CD14-positive monocyte (primary cell): ENCODE measurements around the gene INSL4. TPM values are rescaled to one million over a fixed set of nuclear protein-coding genes. Genes with fewer than 3 reads are reported as not detected.

ENCODE experiments used
- DNase-seq, 3 donors: peaks; one replicate each; pipeline ENCODE4 v3.0.0-alpha.2; 2011 to 2022
- H2AFZ ChIP-seq: 2 replicates; pipeline ENCODE4 v1.6.0; 2012; ENCODE audit warnings: mild to moderate bottlenecking, low read depth, low read length, inconsistent platforms; ENCODE audit not compliant: insufficient read depth, poor library complexity, severe bottlenecking
- H3K27ac ChIP-seq, 2 donors: 1 replicate in 1 of 2; 2 replicates in 1 of 2; pipeline ENCODE4 v1.5.1; 2012 to 2013; ENCODE audit warnings: low read length in 2 of 2, control low read depth in 1 of 2, inconsistent platforms in 1 of 2, low read depth in 1 of 2, mild to moderate bottlenecking in 1 of 2
- H3K27me3 ChIP-seq, 2 donors: one replicate each; pipeline versions ENCODE4 v1.6.0 to v1.6.1; 2011 to 2013; ENCODE audit warnings: low read length in 2 of 2; ENCODE audit not compliant: control insufficient read depth in 2 of 2, insufficient read depth in 2 of 2
- H3K36me3 ChIP-seq, 2 donors: replicated peaks in 1 of 2; 1 replicate in 1 of 2; 2 replicates in 1 of 2; pipeline versions ENCODE4 v1.5.1 to v1.6.1; 2012 to 2013; ENCODE audit warnings: low read length in 2 of 2, control low read depth in 1 of 2, inconsistent platforms in 1 of 2, mild to moderate bottlenecking in 1 of 2; ENCODE audit not compliant: insufficient read depth in 2 of 2, control insufficient read depth in 1 of 2
- H3K4me1 ChIP-seq, 2 donors: 1 replicate in 1 of 2; 2 replicates in 1 of 2; pipeline versions ENCODE4 v1.5.1 to v1.6.1; 2012 to 2013; ENCODE audit warnings: low read length in 2 of 2, control low read depth in 1 of 2, inconsistent platforms in 1 of 2, mild to moderate bottlenecking in 1 of 2, moderate library complexity in 1 of 2; ENCODE audit not compliant: insufficient read depth in 2 of 2, control insufficient read depth in 1 of 2
- H3K4me2 ChIP-seq: replicated peaks from 2 replicates; pipeline ENCODE3; 2012; ENCODE audit warnings: low read length, moderate library complexity, mild to moderate bottlenecking; ENCODE audit not compliant: poor library complexity, severe bottlenecking; ENCODE audit errors: extremely low read depth
- H3K4me3 ChIP-seq, 3 experiments: fragments of 200-600 bp in 1 of 3; sonication (generic) in 1 of 3; replicated peaks in 1 of 3; 1 replicate in 2 of 3; 2 replicates in 1 of 3; pipeline ENCODE4 v1.5.1; 2011 to 2013; ENCODE audit warnings: low read length in 3 of 3, mild to moderate bottlenecking in 3 of 3, control low read depth in 2 of 3, low read depth in 2 of 3, inconsistent platforms in 1 of 3, moderate library complexity in 1 of 3
- H3K79me2 ChIP-seq: 2 replicates; pipeline ENCODE4 v1.6.0; 2012; ENCODE audit warnings: mild to moderate bottlenecking, control low read depth, inconsistent platforms, low read length, moderate library complexity; ENCODE audit not compliant: insufficient read depth
- H3K9ac ChIP-seq: 2 replicates; pipeline ENCODE4 v1.6.0; 2017; ENCODE audit warnings: low read length, mild to moderate bottlenecking; ENCODE audit not compliant: insufficient read depth, poor library complexity, severe bottlenecking
- H3K9me3 ChIP-seq, 2 donors: replicated peaks in 1 of 2; 1 replicate in 1 of 2; 2 replicates in 1 of 2; pipeline versions ENCODE4 v1.5.1 to v1.6.1; 2012 to 2013; ENCODE audit warnings: low read length in 2 of 2, control low read depth in 1 of 2; ENCODE audit not compliant: control insufficient read depth in 1 of 2, insufficient read depth in 1 of 2
- H4K20me1 ChIP-seq: 2 replicates; pipeline ENCODE4 v1.6.0; 2012; ENCODE audit warnings: mild to moderate bottlenecking, low read length, control low read depth, moderate library complexity; ENCODE audit not compliant: insufficient read depth
- H3K27ac Mint-ChIP-seq, 7 donors: one replicate each; pipeline ENCODE4 v1.8.0; 2020; ENCODE audit warnings: mild to moderate bottlenecking in 7 of 7, mixed read lengths in 7 of 7, moderate library complexity in 6 of 7, inconsistent platforms in 2 of 7
- H3K27me3 Mint-ChIP-seq, 3 donors: one replicate each; pipeline ENCODE4 v1.8.0; 2021 to 2022; ENCODE audit warnings: low read depth in 3 of 3, mild to moderate bottlenecking in 3 of 3, mixed read lengths in 3 of 3, moderate library complexity in 3 of 3, inconsistent platforms in 1 of 3
- H3K36me3 Mint-ChIP-seq, 2 donors: one replicate each; pipeline ENCODE4 v1.8.0; 2020; ENCODE audit warnings: mixed read lengths in 2 of 2, inconsistent platforms in 1 of 2, mild to moderate bottlenecking in 1 of 2
- H3K4me1 Mint-ChIP-seq: one replicate; pipeline ENCODE4 v1.8.0; 2020; ENCODE audit warnings: mild to moderate bottlenecking, mixed read lengths
- H3K4me3 Mint-ChIP-seq, 2 donors: one replicate each; pipeline ENCODE4 v1.8.0; 2020; ENCODE audit warnings: mild to moderate bottlenecking in 2 of 2, mixed read lengths in 2 of 2, moderate library complexity in 1 of 2
- H3K9me3 Mint-ChIP-seq, 7 donors: one replicate each; pipeline ENCODE4 v1.8.0; 2020 to 2022; ENCODE audit warnings: mixed read lengths in 7 of 7, mild to moderate bottlenecking in 6 of 7, moderate library complexity in 6 of 7, inconsistent platforms in 2 of 7
- CTCF ChIP-seq: fragments of 200-600 bp; IDR thresholded peaks from one replicate; pipeline ENCODE4 v1.8.0; 2022; ENCODE audit warnings: antibody characterized with exemption, mild to moderate bottlenecking
- WGBS: methylation state at CpG from one replicate; pipeline ENCODE4 v1.1.5; 2013; ENCODE audit warnings: missing lambda C conversion rate; ENCODE audit not compliant: insufficient coverage; 5-methylcytosine and 5-hydroxymethylcytosine counted together
- intact Hi-C, 2 donors: fragments of 100-400 bp; cut with micrococcal nuclease; formaldehyde crosslinking; loops; one replicate each; pipeline versions ENCODE4 v1.15.0 to v1.15.1; 2023
- polyA plus RNA-seq, 3 donors: library from polyadenylated mRNA; depleted of rRNA in 1 of 3; unstranded in 2 of 3; stranded (reverse) in 1 of 3; fragments of 300-500 nt in 2 of 3; fragments of >200 nt in 1 of 3; fragmentation: Illumina TruSeq in 2 of 3; gene quantifications; 1 replicate in 2 of 3; 2 replicates in 1 of 3; pipeline ENCODE4 v1.2.3, GENCODE V29; 2012 to 2021

Gene INSL4
- polyA plus RNA-seq, 3 donors = not detected

GRCh38 chr9:5205071-5205470 is 26.1 kb upstream of the INSL4 start:
- Mint-ChIP-seq H3K9me3 (peaks cover 0 to 8% (median 5%) of the 10 kb centered on the region in 7 donors), H3K27ac (no peak overlapping the region), H3K4me1 (no peaks in the 10 kb centered on the region), H3K4me3 (no peak overlapping the region), H3K36me3 (no peaks in the 10 kb centered on the region), H3K27me3 (peaks cover 0 to 4% (median 0%) of the 10 kb centered on the region in 3 donors)
- Histone ChIP-seq H3K27ac (no peak overlapping the region), H3K27me3 (no peaks in the 10 kb centered on the region), H3K4me1 (no peaks in the 10 kb centered on the region), H3K9ac (no peak overlapping the region), H3K9me3 (peaks cover 0 to 3% of the 10 kb centered on the region in 2 donors), H3K4me2 (no peak overlapping the region), H3K4me3 (no peak overlapping the region), H4K20me1 (no peaks in the 10 kb centered on the region), H2AFZ (no peak overlapping the region), H3K36me3 (no peaks in the 10 kb centered on the region), H3K79me2 (no peaks in the 10 kb centered on the region)
- TF ChIP-seq CTCF = no peak
- intact Hi-C loops = no loop called here
- DNase-seq = no peak

GRCh38 chr9:5230554-5230953 is 665 bp upstream of the INSL4 start:
- 95% methylated on average over 7 of the region's 10 CpGs for WGBS
- Histone ChIP-seq H3K9me3 (no peaks in the 10 kb centered on the region), H3K27ac (no peak overlapping the region), H3K4me2 (no peak overlapping the region), H3K36me3 (no peaks in the 10 kb centered on the region), H3K79me2 (no peaks in the 10 kb centered on the region), H3K9ac (no peak overlapping the region), H2AFZ (no peak overlapping the region), H3K4me3 (no peak overlapping the region), H3K27me3 (no peaks in the 10 kb centered on the region), H4K20me1 (no peaks in the 10 kb centered on the region), H3K4me1 (no peaks in the 10 kb centered on the region)
- Mint-ChIP-seq H3K27ac (no peak overlapping the region), H3K9me3 (peaks cover 0 to 5% (median 0%) of the 10 kb centered on the region in 7 donors), H3K4me1 (no peaks in the 10 kb centered on the region), H3K36me3 (no peaks in the 10 kb centered on the region), H3K4me3 (no peak overlapping the region), H3K27me3 (peaks cover 2 to 4% (median 3%) of the 10 kb centered on the region in 3 donors)
- TF ChIP-seq CTCF = no peak
- no peak for DNase-seq
- intact Hi-C loops = no loop called here
